Spleen (tissue), 7 donors: ENCODE data around the gene FAM107A.
A peak's percentile ranks its signal among the peaks of the same experiment; 100 is the strongest.

Experiments
- CTCF ChIP-seq, 11 experiments: fragments of 200-600 bp in 7 of 11; fragments of 450-650 bp in 4 of 11; sonication (generic) in 4 of 11; IDR thresholded peaks in 8 of 11; conservative IDR thresholded peaks in 3 of 11; 1 replicate in 7 of 11; 2 replicates in 4 of 11; pipeline versions ENCODE4 v1.4.0 to v1.8.0; 2016 to 2021; ENCODE audit warnings: antibody characterized with exemption in 11 of 11, inconsistent platforms in 4 of 11, mild to moderate bottlenecking in 1 of 11
- POLR2A ChIP-seq, 3 donors: fragments of 450-650 bp; IDR thresholded peaks; one replicate each; pipeline ENCODE4 v1.5.1; 2017; ENCODE audit warnings: antibody characterized with exemption in 3 of 3, mild to moderate bottlenecking in 1 of 3
- POLR2AphosphoS5 ChIP-seq, 3 donors: sonication (generic); formaldehyde crosslinking; IDR thresholded peaks; one replicate each; pipeline ENCODE4 v1.5.1; 2017; ENCODE audit warnings: antibody characterized with exemption in 3 of 3
- donor health status: DM: no; HTN: no; CAD: no; lungs with moderate emphysema.
- donor health status: DM: no; HTN: no; CAD: no.
- donor health status: DM: no; HTN: no; CAD: no.

DNA sequence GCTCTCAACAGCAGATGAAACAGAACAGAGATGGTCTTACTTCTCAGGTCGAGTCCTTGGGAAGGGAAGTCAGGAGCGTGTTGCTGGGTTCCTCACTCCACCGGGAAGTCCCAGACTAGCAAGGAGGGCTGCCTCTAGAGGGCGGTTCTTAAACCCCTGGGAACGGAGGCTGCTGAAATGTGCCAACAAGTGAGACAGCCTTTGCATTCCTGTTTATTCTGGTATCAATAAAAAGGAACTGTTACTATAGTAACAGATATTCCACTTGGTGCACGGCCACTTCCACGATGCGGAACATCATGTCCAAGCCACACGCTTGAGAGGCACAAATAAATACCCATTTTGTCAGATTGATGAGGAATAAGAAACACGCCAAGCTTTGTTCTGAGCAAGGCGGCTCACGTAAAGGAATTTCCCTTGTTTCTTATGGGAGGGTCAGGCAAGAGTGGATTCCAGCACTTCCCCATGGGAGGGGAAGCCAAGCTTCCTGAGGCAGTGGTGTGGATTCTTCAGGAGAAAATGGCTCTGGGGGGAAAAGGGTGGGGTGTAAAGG lies at the start of gene FAM107A:
- TF ChIP-seq CTCF (IDR thresholded peaks at IDR 0.05 in 8 of 11, conservative IDR thresholded peaks at IDR 0.05 in 3 of 11) (peak in 2 of 11 experiments; percentile 10 to 16), POLR2A (IDR thresholded peaks at IDR 0.05) (no peak), POLR2AphosphoS5 (IDR thresholded peaks at IDR 0.05) (peak in 2 of 3 donors; percentile 53 to 58)
